Ishikawa (cell line): ENCODE results near the gene TRPV4.

Experiments used
- CEBPB ChIP-seq: IDR thresholded peaks from 2 replicates; pipeline ENCODE4 v1.6.1; 2012
- CREB1 ChIP-seq: IDR thresholded peaks from 2 replicates; pipeline ENCODE4 v1.6.1; 2012; ENCODE audit warnings: low read depth
- EGR1 ChIP-seq: IDR thresholded peaks from 2 replicates; pipeline ENCODE4 v1.6.1; 2012
- EP300 ChIP-seq: IDR thresholded peaks from 2 replicates; pipeline ENCODE4 v1.6.1; 2012; ENCODE audit warnings: borderline replicate concordance
- FOXM1 ChIP-seq: IDR thresholded peaks from 2 replicates; pipeline ENCODE4 v1.6.1; 2012; ENCODE audit warnings: low read depth, borderline replicate concordance
- NFIC ChIP-seq: IDR thresholded peaks from 2 replicates; pipeline ENCODE4 v1.6.1; 2012
- RAD21 ChIP-seq: IDR thresholded peaks from 2 replicates; pipeline ENCODE4 v1.6.1; 2012; ENCODE audit warnings: low read depth
- TAF1 ChIP-seq: IDR thresholded peaks from 2 replicates; pipeline ENCODE4 v1.6.1; 2012; ENCODE audit warnings: low read depth, mild to moderate bottlenecking
- TCF12 ChIP-seq: IDR thresholded peaks from 2 replicates; pipeline ENCODE4 v1.6.1; 2012; ENCODE audit warnings: low read depth
- TEAD4 ChIP-seq: IDR thresholded peaks from 2 replicates; pipeline ENCODE4 v1.6.1; 2012
- YY1 ChIP-seq: IDR thresholded peaks from 2 replicates; pipeline ENCODE4 v1.6.1; 2012; ENCODE audit warnings: low read depth
- ZBTB7A ChIP-seq: IDR thresholded peaks from 2 replicates; pipeline ENCODE4 v1.6.1; 2012; ENCODE audit warnings: low read depth
- TF ChIP-seq, protein P1 (sequence below): IDR thresholded peaks from 2 replicates; pipeline ENCODE4 v1.6.1; 2012
- TF ChIP-seq, protein P2 (sequence below): IDR thresholded peaks from 2 replicates; pipeline ENCODE4 v1.6.1; 2012
- TF ChIP-seq, protein P3 (sequence below): IDR thresholded peaks from 2 replicates; pipeline ENCODE4 v1.6.1; 2012; ENCODE audit warnings: low read depth, mild to moderate bottlenecking

The TRPV4 gene

DNA sequence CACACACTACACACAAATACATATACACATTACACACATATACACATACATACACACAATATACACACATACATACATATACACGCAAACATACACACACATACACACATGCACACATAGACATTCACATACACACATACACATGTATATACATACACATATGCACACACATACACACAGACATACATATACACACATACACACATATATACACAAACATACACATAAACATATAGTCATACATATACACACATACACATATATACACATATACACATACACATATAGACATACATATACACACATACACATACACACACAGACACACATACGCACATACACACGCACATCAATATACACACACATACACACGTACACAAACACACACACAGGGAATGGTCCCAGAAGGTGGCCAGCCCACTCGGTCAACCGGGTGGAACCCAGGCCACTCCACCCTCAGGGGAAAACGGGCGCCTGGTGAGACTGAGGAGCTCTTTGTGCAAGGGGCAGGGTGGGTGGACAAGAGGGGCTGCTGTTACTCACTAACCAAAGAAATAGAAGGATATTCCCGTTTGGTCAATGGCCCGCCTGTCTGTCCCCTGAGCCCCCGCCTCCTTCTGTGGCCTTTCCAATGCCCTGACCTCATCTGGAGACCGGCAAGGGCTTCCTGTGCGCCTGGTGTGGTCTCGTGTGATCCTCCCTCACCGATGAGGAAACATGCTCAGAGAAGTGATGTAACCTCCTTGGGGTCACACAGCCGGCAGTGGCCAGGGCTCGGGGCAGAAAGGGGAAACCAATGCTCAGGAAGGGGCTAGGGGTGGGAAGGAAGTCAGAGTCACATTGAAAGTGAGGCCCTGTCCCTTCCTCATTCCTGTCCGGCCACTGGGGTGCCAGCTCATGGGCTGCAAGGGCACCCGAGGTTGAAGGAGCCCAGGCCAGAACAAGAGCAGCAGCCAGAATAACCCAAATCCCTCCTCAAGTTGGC, 5.3 kb downstream of the TRPV4 start:
- TF ChIP-seq, protein P1, sequence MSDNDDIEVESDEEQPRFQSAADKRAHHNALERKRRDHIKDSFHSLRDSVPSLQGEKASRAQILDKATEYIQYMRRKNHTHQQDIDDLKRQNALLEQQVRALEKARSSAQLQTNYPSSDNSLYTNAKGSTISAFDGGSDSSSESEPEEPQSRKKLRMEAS, result no peak
- TF ChIP-seq YY1 (no peak), EP300 (no peak), TEAD4 (no peak), CEBPB (no peak), NFIC (no peak), RAD21 (no peak), FOXM1 (no peak)
- TF ChIP-seq, protein P2, sequence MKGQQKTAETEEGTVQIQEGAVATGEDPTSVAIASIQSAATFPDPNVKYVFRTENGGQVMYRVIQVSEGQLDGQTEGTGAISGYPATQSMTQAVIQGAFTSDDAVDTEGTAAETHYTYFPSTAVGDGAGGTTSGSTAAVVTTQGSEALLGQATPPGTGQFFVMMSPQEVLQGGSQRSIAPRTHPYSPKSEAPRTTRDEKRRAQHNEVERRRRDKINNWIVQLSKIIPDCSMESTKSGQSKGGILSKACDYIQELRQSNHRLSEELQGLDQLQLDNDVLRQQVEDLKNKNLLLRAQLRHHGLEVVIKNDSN, result no peak

DNA sequence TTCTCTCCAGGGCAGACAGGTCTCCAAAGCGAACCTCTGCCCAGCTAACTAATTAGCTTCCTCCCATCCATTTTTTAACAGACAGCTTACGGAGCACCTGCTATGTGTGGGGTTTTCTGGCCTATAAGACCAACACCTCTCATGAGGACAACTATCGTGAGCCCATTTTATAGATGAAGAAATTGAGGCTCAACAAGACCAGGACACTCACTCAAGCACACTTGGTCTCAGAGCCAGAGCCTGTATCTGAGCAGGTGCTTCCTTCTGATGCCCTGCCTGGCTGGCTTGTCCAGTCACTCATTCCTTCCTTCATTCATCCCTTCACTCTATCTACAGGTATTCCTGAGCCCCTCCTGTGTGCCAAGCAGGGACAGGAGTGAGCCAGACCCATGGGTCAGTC, 6.1 kb downstream of the TRPV4 start:
- no peak for TF ChIP-seq TEAD4
- no peak for TF ChIP-seq TCF12
- TF ChIP-seq, protein P2, result no peak
- no peak for TF ChIP-seq TAF1
- no peak for TF ChIP-seq NFIC

DNA sequence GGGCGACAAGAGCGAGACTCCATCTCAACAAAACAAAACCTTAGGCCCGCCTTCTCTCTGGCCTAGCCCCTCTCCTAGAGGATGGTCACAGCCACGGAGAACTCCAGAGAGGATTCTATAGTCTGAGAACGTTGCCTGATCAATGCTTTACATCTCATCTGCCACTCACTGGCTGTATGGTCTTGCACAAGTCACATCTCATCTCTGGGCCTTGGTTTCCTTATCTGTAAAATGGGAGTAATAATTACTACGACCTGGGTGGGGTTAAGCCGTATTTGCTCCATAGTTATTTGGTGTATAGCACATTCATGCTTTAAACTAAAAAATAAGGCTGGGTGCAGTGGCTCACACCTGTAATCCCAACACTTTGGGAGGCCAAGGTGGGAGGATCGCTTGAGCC, 8.5 kb downstream of the TRPV4 start:
- no peak for TF ChIP-seq TCF12
- no peak for TF ChIP-seq TEAD4
- no peak for TF ChIP-seq TAF1
- no peak for TF ChIP-seq EGR1
- TF ChIP-seq ZBTB7A, result no peak
- no peak for TF ChIP-seq CREB1
- TF ChIP-seq FOXM1, result no peak
- TF ChIP-seq RAD21, result no peak
- TF ChIP-seq, protein P3, sequence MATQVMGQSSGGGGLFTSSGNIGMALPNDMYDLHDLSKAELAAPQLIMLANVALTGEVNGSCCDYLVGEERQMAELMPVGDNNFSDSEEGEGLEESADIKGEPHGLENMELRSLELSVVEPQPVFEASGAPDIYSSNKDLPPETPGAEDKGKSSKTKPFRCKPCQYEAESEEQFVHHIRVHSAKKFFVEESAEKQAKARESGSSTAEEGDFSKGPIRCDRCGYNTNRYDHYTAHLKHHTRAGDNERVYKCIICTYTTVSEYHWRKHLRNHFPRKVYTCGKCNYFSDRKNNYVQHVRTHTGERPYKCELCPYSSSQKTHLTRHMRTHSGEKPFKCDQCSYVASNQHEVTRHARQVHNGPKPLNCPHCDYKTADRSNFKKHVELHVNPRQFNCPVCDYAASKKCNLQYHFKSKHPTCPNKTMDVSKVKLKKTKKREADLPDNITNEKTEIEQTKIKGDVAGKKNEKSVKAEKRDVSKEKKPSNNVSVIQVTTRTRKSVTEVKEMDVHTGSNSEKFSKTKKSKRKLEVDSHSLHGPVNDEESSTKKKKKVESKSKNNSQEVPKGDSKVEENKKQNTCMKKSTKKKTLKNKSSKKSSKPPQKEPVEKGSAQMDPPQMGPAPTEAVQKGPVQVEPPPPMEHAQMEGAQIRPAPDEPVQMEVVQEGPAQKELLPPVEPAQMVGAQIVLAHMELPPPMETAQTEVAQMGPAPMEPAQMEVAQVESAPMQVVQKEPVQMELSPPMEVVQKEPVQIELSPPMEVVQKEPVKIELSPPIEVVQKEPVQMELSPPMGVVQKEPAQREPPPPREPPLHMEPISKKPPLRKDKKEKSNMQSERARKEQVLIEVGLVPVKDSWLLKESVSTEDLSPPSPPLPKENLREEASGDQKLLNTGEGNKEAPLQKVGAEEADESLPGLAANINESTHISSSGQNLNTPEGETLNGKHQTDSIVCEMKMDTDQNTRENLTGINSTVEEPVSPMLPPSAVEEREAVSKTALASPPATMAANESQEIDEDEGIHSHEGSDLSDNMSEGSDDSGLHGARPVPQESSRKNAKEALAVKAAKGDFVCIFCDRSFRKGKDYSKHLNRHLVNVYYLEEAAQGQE, result no peak
- TF ChIP-seq NFIC, result no peak
- no peak for TF ChIP-seq EP300
- no peak for TF ChIP-seq CEBPB
- TF ChIP-seq YY1, result no peak
- TF ChIP-seq, protein P1, result no peak
- TF ChIP-seq, protein P2, result no peak

DNA sequence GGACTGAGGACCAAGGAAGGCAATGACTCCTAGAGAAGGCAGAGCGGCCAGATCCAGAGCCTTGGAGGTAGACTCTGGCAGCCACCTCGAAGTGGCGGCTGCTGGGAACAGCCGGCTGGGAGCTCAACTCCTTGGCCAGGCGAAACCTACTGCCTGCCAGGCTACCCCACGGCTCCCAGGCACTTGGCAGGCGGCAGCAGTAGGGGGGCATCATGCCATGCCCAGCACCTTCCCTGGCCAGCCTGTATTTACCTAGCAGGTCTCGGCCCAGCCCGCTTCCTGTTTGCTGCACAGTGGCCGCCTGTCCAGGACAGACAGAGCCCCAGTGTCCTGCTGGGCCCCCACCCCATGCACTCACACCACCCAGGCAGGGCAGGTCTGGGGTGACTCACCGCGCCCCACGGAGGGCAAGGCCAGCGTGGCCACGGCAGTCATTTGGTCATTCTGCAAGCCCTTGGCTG, 10.2 kb downstream of the TRPV4 start:
- TF ChIP-seq EGR1, result no peak
- TF ChIP-seq CREB1, result no peak
- TF ChIP-seq FOXM1, result no peak
- TF ChIP-seq ZBTB7A, result peak; percentile 63; the same call in 1 of the 2 replicates
- no peak for TF ChIP-seq RAD21
- TF ChIP-seq NFIC, result peak; percentile 23; the same call in 1 of the 2 replicates
- TF ChIP-seq, protein P1, result no peak
- no peak for TF ChIP-seq CEBPB
- no peak for TF ChIP-seq YY1
- TF ChIP-seq TEAD4, result 0 out of 2 replicates have a peak, but pooled peaks have one; percentile 45
- TF ChIP-seq, protein P3, result no peak
- TF ChIP-seq TAF1, result no peak
- peak; percentile 78; the same call in 1 of the 2 replicates for TF ChIP-seq TCF12
- TF ChIP-seq EP300, result peak; percentile 58; the same call in 1 of the 2 replicates
- TF ChIP-seq, protein P2, result no peak
